Stimulated activated CD8-positive, alpha-beta memory T cell treated with anti-CD3 and anti-CD28 coated beads, Interleukin-12 subunit alpha, Interleukin-12 subunit beta, amount 100 ng/mL, for 24 hours (primary cell): Measurements from ENCODE around the gene LCT.
"Not testable (repeated sequence)": the region's sequence is repeated elsewhere in the genome, so short reads cannot be mapped to it uniquely, and the experiment has no call there.

Experiments used
- DNase-seq: peaks from one replicate; pipeline ENCODE4 v3.0.0-alpha.2; 2020; ENCODE audit errors: extremely low read depth

Gene LCT

GRCh38 chr2:135797497-135798274, 39.3 kb downstream of the LCT start:
- DNase-seq = peak; percentile 55

- no peak for DNase-seq
These were observed 40.4 kb downstream of the LCT start for GRCh38 chr2:135796606-135797005.

- not testable (repeated sequence) for DNase-seq
These were observed 41.3 kb downstream of the LCT start for GRCh38 chr2:135795641-135796040.

GRCh38 chr2:135792401-135793150, 44.4 kb downstream of the LCT start:
- no peak for DNase-seq

- no peak for DNase-seq
These were observed 45.4 kb downstream of the LCT start for GRCh38 chr2:135791418-135792190.

- no peak for DNase-seq
These were observed 46.6 kb downstream of the LCT start for GRCh38 chr2:135790423-135790822.

- DNase-seq = no peak
These were observed 50.2 kb downstream of the LCT start for GRCh38 chr2:135786823-135787222.

GRCh38 chr2:135785032-135785431, 52.0 kb downstream of the LCT start:
- no peak for DNase-seq

GRCh38 chr2:135783439-135783838, 53.5 kb downstream of the LCT start:
- DNase-seq = no peak

- no peak for DNase-seq
These were observed 54.8 kb downstream of the LCT start for GRCh38 chr2:135782231-135782630.

- no peak for DNase-seq
These were observed 60.6 kb downstream of the LCT start for GRCh38 chr2:135776367-135776766.

- DNase-seq = no peak
These were observed 61.6 kb downstream of the LCT start for GRCh38 chr2:135775420-135775819.

GRCh38 chr2:135773917-135774316, 63.1 kb downstream of the LCT start:
- DNase-seq = no peak

- DNase-seq = no peak
These were observed 63.7 kb downstream of the LCT start for GRCh38 chr2:135773319-135773718.

- no peak for DNase-seq
These were observed 68.1 kb downstream of the LCT start for GRCh38 chr2:135768863-135769262.

- no peak for DNase-seq
These were observed 74.5 kb downstream of the LCT start for GRCh38 chr2:135762530-135762929.

GRCh38 chr2:135762022-135762421, 75.0 kb downstream of the LCT start:
- no peak for DNase-seq

- no peak for DNase-seq
These were observed 80.3 kb downstream of the LCT start for GRCh38 chr2:135756692-135757091.

GRCh38 chr2:135755573-135755972, 81.4 kb downstream of the LCT start:
- no peak for DNase-seq

- no peak for DNase-seq
These were observed 91.4 kb downstream of the LCT start for GRCh38 chr2:135745545-135745944.

- DNase-seq = no peak
These were observed 92.1 kb downstream of the LCT start for GRCh38 chr2:135744760-135745314.

- no peak for DNase-seq
These were observed 93.1 kb downstream of the LCT start for GRCh38 chr2:135743860-135744259.
